Heart right ventricle (tissue), 16 donors: ENCODE results near the gene GBE1. TPM values are rescaled to one million over a fixed set of nuclear protein-coding genes. Genes with fewer than 3 reads are reported as not detected.
A peak's percentile ranks its signal among the peaks of the same experiment; 100 is the strongest.

Experiments
- ATAC-seq, 8 donors: fragments of 200-7000 bp; cut with Tn5 transposase; one replicate each; pipeline ENCODE4 v1.9.1; 2020; ENCODE audit warnings: mild to moderate bottlenecking in 8 of 8, moderate library complexity in 8 of 8, moderate number of reproducible peaks in 1 of 8
- DNase-seq, 2 donors: peaks; one replicate each; pipeline ENCODE4 v3.0.0-alpha.2; 2020
- H3K27ac ChIP-seq, 10 donors: fragments of 200-600 bp; sonication (generic) in 2 of 10; one replicate each; pipeline versions ENCODE4 v1.5.0 to v1.8.0; 2020 to 2022; ENCODE audit warnings: mild to moderate bottlenecking in 3 of 10
- H3K27me3 ChIP-seq, 7 donors: fragments of 200-600 bp; one replicate each; pipeline ENCODE4 v1.8.0; 2021 to 2022; ENCODE audit warnings: mild to moderate bottlenecking in 2 of 7
- H3K36me3 ChIP-seq, 9 donors: fragments of 200-600 bp; sonication (generic) in 1 of 9; one replicate each; pipeline versions ENCODE4 v1.5.0 to v1.8.0; 2020 to 2022; ENCODE audit warnings: mild to moderate bottlenecking in 2 of 9
- H3K4me1 ChIP-seq, 9 donors: fragments of 200-600 bp; sonication (generic) in 1 of 9; one replicate each; pipeline versions ENCODE4 v1.5.0 to v1.8.0; 2020 to 2022; ENCODE audit warnings: mild to moderate bottlenecking in 4 of 9
- H3K4me3 ChIP-seq, 10 donors: fragments of 200-600 bp; sonication (generic) in 2 of 10; one replicate each; pipeline versions ENCODE4 v1.5.0 to v1.8.0; 2020 to 2022; ENCODE audit warnings: mild to moderate bottlenecking in 7 of 10, moderate library complexity in 2 of 10
- H3K9me3 ChIP-seq, 11 donors: fragments of 200-600 bp in 10 of 11; sonication (generic) in 2 of 11; one replicate each; pipeline versions ENCODE4 v1.5.0 to v1.8.0; 2013 to 2022; ENCODE audit warnings: mild to moderate bottlenecking in 2 of 11, control low read depth in 1 of 11, moderate library complexity in 1 of 11
- CTCF ChIP-seq, 9 donors: fragments of 200-600 bp; sonication (generic) in 2 of 9; IDR thresholded peaks; one replicate each; pipeline versions ENCODE4 v1.5.0 to v1.8.0; 2021 to 2022; ENCODE audit warnings: antibody characterized with exemption in 9 of 9, mild to moderate bottlenecking in 5 of 9, moderate library complexity in 1 of 9
- WGBS, 2 donors: extraction: QIAGEN DNeasy Blood & Tissue Kit; methylation state at CpG; one replicate each; pipeline ENCODE4 v1.1.7; 2013; ENCODE audit warnings: inconsistent platforms in 1 of 2; 5-methylcytosine and 5-hydroxymethylcytosine counted together
- intact Hi-C, 10 donors: fragments of 100-400 bp; cut with DNase I; formaldehyde crosslinking; loops; one replicate each; pipeline versions ENCODE4 v1.11.1 to v1.14.2; 2022
- polyA plus RNA-seq, 2 donors: library from polyadenylated mRNA; stranded (reverse); fragments of 200-250 nt; gene quantifications; one replicate each; pipeline ENCODE4 v1.2.3, GENCODE V29; 2013
- total RNA-seq, 10 donors: library from RNA; stranded (reverse); fragmentation: NEBNext Ultra II Directional in 3 of 10; extraction: Animal tissue kit (Norgen Biotek cat#: 25700) in 3 of 10; gene quantifications; one replicate each; pipeline versions ENCODE4 v1.2.1 to v1.2.4, GENCODE V29; 2021 to 2023
- donor health status: Arrhythmogenic right ventricular cardiomyopathy.
- donor health status: ischemic (EF 13 %, LVEDD 7.1; RV severe dilation, severe dysfunction).
- donor health status: healthy with polysubstance abuse.
- donor health status: DM: no; HTN: yes; CAD: no.
- donor health status: DM: no; HTN: no; CAD: no.
- donor health status: ischemic (EF 25% LVEDD 6.9; RV normal size, moderate dysfunction).
- donor health status: ischemic (EF 25% LVEDD 5.7; RV mildly dilated, moderate dysfunction).
- donor health status: healthy.
- donor health status: DM: yes; HTN: yes; CAD: no.
- donor health status: Ischemic cardiomyopathy.
- donor health status: ischemic (EF 35%, LVEDD 5.7; RV mildly dilated, moderate dysfunction).
- donor health status: nonischemic (EF 11% LVEDD 7.7; RV severe dilation, severe dysfunction).
- donor health status: DM: yes; HTN: yes; CAD: no.
- donor health status: PGD.
- donor health status: ischemic (EF 29% LVEDD 5.4; RV normal size, mild dysfunction).
- donor health status: nonischemic (EF 23%, LVEDD 6.1; RV moderate dilation, normal function).

Gene GBE1
- total and polyA plus RNA-seq, 12 donors: 24.8 to 153 (median 98.8) TPM

GRCh38 chr3:81740731-81741130 is 20.7 kb downstream of the GBE1 start:
- Histone ChIP-seq H3K4me1 (peaks cover 10 to 71% (median 50%) of the 10 kb centered on the region in 9 donors), H3K36me3 (no peaks in the 10 kb centered on the region), H3K27ac (peak overlapping the region in 6 of 10 donors; percentile 0 to 87 (median 76)), H3K4me3 (no peak overlapping the region), H3K27me3 (no peaks in the 10 kb centered on the region), H3K9me3 (no peaks in the 10 kb centered on the region)
- ATAC-seq (no peak), DNase-seq (no peak)
- 70% methylated on average over 1 of the region's 1 CpG for WGBS, 2 donors
- TF ChIP-seq CTCF (IDR thresholded peaks at IDR 0.05): no peak
- intact Hi-C loops: no loop called here

GRCh38 chr3:81735334-81735733 is 26.1 kb downstream of the GBE1 start:
- TF ChIP-seq CTCF (IDR thresholded peaks at IDR 0.05): no peak
- Histone ChIP-seq H3K4me1 (peaks cover under 1 to 40% (median 10%) of the 10 kb centered on the region in 9 donors), H3K27ac (no peak overlapping the region), H3K4me3 (no peak overlapping the region), H3K9me3 (no peaks in the 10 kb centered on the region), H3K27me3 (no peaks in the 10 kb centered on the region), H3K36me3 (no peaks in the 10 kb centered on the region)
- intact Hi-C loops: no loop called here
- WGBS, 2 donors: 71 to 84% methylated on average over 5 of the region's 5 CpGs
- ATAC-seq (peak in 3 of 8 donors; percentile 15 to 44 (median 15)), DNase-seq (no peak)

DNA sequence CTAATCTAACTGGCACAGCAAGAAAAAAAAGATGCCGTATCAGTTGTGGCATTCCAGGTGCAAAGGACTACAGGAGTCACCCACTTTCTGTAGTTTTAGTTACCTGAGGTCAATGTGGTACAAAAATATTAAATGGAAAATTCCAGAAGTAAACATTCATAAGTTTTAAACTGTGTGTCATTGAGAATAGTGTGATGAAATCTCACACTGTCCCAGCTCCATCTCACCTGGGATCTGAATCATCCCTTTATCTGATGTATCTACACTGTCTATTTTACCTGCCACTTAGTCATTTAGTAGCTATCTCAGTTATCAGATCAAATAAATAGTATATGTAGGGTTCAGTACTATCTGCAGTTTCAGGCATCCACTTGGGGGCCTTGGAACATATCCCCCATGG is 26.7 kb downstream of the GBE1 start:
- H3K27me3 ChIP-seq: no peaks in the 10 kb centered on the region
- 96 to 97% methylated on average over 1 of the region's 1 CpG for WGBS, 2 donors
- peaks cover 0 to 35% (median 10%) of the 10 kb centered on the region in 9 donors for H3K4me1 ChIP-seq

GRCh38 chr3:81732642-81733041 is 28.8 kb downstream of the GBE1 start:
- Histone ChIP-seq H3K9me3 (no peaks in the 10 kb centered on the region), H3K4me1 (peaks cover 0 to 46% (median 14%) of the 10 kb centered on the region in 9 donors), H3K27me3 (no peaks in the 10 kb centered on the region), H3K36me3 (no peaks in the 10 kb centered on the region), H3K4me3 (no peak overlapping the region), H3K27ac (no peak overlapping the region)
- no peak for DNase-seq
- WGBS, 2 donors: 86 to 88% methylated on average over 4 of the region's 4 CpGs
- ATAC-seq: no peak
- TF ChIP-seq CTCF (IDR thresholded peaks at IDR 0.05): no peak
- intact Hi-C loops: no loop called here

More for the DNA sequence above, 26.7 kb downstream of the GBE1 start:
- H3K27ac ChIP-seq: no peak overlapping the region
- no peak for DNase-seq
- no peak for ATAC-seq
- no peaks in the 10 kb centered on the region for H3K36me3 ChIP-seq
- H3K9me3 ChIP-seq: no peaks in the 10 kb centered on the region
- no peak for TF ChIP-seq CTCF (IDR thresholded peaks at IDR 0.05)
- intact Hi-C loops: no loop called here
- H3K4me3 ChIP-seq: no peak overlapping the region
